ENCODE measurements around the gene SHROOM3. TPM values are rescaled to one million over a fixed set of nuclear protein-coding genes. Genes with fewer than 3 reads are reported as not detected.

The SHROOM3 gene
- polyA plus RNA-seq, 3 donors = 36.8 to 41.2 (median 37.1) TPM

GRCh38 chr4:76654084-76654483 is 219.1 kb downstream of the SHROOM3 start:
- no peak for DNase-seq

- DNase-seq = no peak
Observed at GRCh38 chr4:76654791-76655190, 219.8 kb downstream of the SHROOM3 start.

- no peak for DNase-seq
Observed at GRCh38 chr4:76655566-76656479, 220.8 kb downstream of the SHROOM3 start.

- no peak for DNase-seq
Observed at GRCh38 chr4:76657443-76657842, 222.4 kb downstream of the SHROOM3 start.

- no peak for DNase-seq
Observed at GRCh38 chr4:76658231-76659102, 223.4 kb downstream of the SHROOM3 start.

- no peak for DNase-seq
Observed at GRCh38 chr4:76659103-76659490, 224.1 kb downstream of the SHROOM3 start.

- DNase-seq = no peak
Observed at GRCh38 chr4:76663824-76664223, 228.8 kb downstream of the SHROOM3 start.

- DNase-seq = no peak
Observed at GRCh38 chr4:76665153-76665552, 230.1 kb downstream of the SHROOM3 start.

- DNase-seq = no peak
Observed at GRCh38 chr4:76665721-76666120, 230.7 kb downstream of the SHROOM3 start.

- no peak for DNase-seq
Observed at GRCh38 chr4:76666944-76667532, 232.0 kb downstream of the SHROOM3 start.

GRCh38 chr4:76670631-76671030 is 235.6 kb downstream of the SHROOM3 start:
- DNase-seq = no peak

GRCh38 chr4:76673362-76673761 is 238.3 kb downstream of the SHROOM3 start:
- DNase-seq = no peak

GRCh38 chr4:76674983-76675382 is 240.0 kb downstream of the SHROOM3 start:
- no peak for DNase-seq

GRCh38 chr4:76677571-76678326 is 242.7 kb downstream of the SHROOM3 start:
- DNase-seq = no peak

- DNase-seq = no peak
Observed at GRCh38 chr4:76679691-76680090, 244.7 kb downstream of the SHROOM3 start.

GRCh38 chr4:76680952-76681351 is 245.9 kb downstream of the SHROOM3 start:
- DNase-seq = no peak

- DNase-seq = no peak
Observed at GRCh38 chr4:76681996-76682395, 247.0 kb downstream of the SHROOM3 start.

- DNase-seq = no peak
Observed at GRCh38 chr4:76683144-76683543, 248.1 kb downstream of the SHROOM3 start.

GRCh38 chr4:76687746-76688448 is 252.9 kb downstream of the SHROOM3 start:
- no peak for DNase-seq

- DNase-seq = peak; percentile 75
Observed at GRCh38 chr4:76688619-76689144, 253.7 kb downstream of the SHROOM3 start.
